ENCODE data around the gene F5.
A peak's percentile ranks its signal among the peaks of the same experiment; 100 is the strongest.
"Not testable (repeated sequence)": the region's sequence is repeated elsewhere in the genome, so short reads cannot be mapped to it uniquely, and the experiment has no call there.

F5 gene

DNA sequence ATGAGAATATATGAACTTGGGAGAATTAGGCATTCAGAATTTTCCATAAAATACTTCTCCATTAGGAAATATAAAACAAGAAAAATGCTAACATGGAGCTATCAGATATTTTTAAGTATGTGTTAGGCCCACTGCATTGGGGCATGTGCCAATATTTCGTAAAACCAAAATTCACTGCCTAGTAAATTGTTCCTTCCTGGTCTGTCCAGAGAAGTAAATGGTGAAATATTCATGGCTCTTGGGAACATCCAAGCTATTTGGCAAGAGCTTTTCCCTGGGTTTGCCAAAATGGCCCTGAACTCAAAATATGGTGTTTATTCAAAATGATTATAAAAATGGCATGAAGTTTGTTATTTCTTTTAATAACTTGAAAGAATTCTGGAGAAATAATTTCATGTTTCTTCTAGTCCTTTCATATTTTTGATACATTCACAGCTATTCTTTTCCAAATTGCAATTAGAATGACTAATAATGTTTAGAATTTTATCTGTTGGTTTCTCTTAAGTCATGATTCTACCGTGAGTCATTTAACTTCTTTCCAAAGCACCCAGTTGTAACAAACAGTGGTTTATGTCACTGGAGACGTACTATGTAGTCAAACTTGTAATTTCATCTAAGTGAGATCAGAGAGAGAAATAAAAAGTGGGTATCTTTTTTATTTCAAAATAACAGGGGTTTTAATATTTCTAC, 74.8 kb downstream of the F5 start:
- FAIRE-seq (no peak), DNase-seq (ENCODE audit: insufficient read length, low spot score) (no peak)

DNA sequence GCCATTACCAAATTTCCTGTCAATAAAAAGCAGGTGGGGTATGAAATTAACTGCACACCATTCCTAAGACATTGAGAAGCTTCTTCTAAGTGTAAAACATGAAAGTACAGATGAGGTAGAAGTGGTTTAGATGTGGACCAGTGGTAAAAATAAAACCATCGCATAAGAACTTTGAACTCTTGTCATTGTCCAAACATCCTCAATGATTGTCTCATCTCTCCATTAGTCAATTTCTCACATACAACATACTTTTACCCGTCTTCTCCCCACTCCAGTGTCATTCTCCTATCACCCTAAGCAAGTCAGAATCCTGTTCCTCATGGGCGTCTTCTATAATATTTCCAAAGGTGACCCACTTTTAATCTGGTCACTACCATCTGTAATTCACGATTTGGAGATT, 76.2 kb downstream of the F5 start:
- FAIRE-seq = no peak
- no peak for DNase-seq (ENCODE audit: insufficient read length, low spot score)

DNA sequence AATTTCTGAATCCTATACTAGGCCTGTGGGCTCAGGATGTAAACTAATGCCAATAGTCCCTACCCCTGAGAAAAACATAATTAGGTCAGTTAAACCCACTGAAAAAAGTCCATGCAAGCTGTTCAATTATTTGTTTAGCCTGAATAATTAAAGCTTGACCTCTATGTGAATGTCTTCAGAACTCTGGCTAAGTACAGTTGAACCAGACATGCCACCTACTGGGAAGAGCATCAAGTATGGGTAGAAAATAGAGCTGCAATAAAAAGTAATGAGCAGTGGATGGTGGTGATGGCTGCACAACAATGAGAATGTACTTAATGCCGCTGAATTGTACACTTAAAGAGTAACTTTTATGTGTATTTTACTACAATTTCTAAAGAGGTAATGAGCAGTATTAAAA, 76.9 kb downstream of the F5 start:
- no peak for FAIRE-seq
- no peak for DNase-seq (ENCODE audit: insufficient read length, low spot score)

DNA sequence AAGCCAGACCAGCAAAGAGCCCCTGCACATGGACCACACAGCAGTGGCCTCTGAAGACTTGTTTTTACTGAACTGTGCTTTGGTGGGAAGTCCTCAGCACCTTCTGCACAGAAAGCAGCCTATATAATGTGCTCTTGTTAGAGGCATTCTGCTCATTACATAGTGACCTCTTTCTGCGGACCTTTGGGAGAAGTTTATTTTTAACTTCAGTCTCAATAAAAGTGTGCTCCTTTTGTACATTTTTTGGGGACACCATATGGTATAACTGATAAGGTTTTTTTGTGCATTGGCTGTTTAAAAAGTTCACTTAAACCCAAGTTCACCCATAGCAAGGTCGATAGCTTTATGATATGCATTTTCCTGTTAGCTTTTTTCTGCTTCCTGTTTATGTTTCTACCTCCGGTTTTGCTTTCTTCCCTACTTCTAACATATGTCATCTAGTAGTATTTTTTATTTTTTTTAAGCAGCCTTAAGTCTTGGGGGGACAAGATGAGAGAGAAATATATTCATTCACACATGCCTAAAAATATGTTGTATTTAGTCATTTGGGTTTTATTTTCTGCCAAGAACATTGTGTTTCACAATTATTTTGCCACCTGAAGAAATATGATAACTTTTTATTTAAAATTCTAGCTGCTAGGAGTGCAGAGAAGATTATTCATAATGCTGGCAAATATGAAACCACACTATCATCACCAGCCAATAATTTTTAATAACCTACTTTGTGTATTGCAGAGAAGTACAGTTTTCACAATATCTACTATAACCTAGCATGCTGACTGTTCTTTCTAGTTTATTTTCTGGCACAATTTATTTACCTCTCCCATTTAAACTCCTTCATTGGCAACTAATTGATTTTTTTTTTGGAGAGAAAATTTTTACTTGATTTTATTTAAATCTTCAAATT, 77.6 kb downstream of the F5 start:
- DNase-seq (ENCODE audit: insufficient read length, low spot score) = no peak
- FAIRE-seq = no peak

DNA sequence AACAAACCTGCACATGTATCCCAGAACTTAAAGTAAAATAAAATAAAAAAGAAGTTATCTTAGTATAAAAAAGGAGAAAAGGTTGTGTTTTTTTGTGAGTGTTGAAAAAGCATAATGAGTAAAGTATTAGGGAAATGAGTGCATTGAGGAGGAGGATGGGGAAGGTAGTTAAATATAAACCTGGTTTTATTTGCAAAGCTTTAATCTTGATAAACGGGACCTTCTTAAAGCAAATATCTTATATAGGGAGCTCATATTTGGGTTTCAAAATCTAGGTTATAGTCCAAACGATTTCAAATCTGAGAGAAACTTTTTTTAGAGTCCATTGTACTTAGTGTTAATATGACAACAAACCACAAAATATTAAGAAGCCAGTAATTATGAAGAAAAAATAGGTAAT, 78.9 kb downstream of the F5 start:
- no peak for FAIRE-seq
- DNase-seq (ENCODE audit: insufficient read length, low spot score) = no peak

DNA sequence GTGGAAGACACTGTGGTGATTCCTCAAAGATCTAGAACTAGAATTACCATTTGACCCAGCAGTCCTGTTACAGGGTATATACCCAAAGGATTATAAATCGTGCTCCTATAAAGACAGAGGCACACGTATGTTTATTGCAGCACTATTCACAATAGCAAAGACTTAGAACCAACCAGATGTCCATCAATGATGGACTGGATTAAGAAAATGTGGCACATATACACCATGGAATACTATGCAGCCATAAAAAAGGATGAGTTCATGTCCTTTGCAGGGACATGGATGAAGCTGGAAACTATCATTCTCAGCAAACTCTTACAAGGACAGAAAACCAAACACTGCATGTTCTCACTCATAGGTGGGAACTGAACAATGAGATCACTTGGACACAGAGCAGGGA, 82.7 kb downstream of the F5 start:
- not testable (repeated sequence) for FAIRE-seq

DNA sequence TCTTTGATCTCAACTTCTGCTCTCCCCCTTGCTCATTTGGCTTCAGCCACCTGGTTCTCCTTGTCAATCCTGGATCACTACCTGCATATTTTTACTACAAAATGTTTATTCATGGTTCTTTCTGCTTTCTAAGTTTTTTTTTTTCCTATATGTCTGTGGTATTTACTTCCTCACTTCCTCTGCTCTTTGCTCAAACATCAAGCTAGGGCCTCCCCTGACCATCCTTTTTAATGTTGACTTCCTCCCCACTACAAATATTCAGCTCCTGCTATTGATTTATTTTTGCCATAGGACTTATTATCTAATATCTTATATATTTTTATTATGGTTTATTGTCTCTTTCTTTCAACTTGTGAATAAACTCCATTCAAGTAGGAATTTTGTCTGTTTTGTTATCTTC, 86.5 kb downstream of the F5 start:
- FAIRE-seq (no peak), DNase-seq (ENCODE audit: insufficient read length, low spot score) (no peak)

More for the DNA sequence above, 82.7 kb downstream of the F5 start:
- not testable (repeated sequence) for DNase-seq (ENCODE audit: insufficient read length, low spot score)

DNA sequence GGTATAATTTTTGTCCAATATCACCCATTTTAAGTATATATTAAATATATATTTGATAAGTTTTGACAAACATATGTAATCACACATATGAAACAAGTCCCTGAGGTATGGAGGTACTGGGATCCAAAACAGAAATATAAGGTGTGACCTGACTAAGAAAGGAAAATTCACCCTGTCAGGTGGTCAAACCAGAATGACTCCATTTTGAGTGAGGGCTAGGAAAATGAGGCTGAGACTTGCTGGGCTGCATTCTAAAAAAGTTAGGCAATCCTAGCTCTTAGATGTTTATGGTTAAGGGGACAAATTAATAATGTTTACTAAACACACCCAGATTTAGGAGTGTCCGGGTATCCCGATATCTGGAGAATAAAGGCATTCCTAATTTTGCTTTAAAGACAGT, 89.0 kb downstream of the F5 start:
- DNase-seq (ENCODE audit: insufficient read length, low spot score) = no peak
- no peak for FAIRE-seq

DNA sequence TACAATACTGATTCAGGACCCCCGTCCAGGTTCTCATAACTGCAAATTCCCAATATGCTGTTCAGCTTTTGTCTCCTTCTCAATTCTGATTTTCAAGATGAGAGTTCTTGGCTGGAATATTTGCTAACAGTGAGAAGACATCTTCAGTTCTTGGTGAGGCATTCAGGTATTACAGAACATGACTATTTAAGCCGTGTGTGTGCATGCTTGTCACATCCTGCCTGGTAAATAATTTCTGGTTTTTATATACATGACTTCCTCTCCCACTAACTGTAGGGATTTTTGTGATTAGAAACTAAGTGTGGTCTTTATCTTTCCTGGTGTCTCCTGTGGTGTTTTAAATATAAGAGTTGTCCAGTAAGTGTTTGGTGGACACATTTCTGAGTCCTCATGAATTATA, 90.4 kb downstream of the F5 start:
- DNase-seq (ENCODE audit: insufficient read length, low spot score) (no peak), FAIRE-seq (no peak)

DNA sequence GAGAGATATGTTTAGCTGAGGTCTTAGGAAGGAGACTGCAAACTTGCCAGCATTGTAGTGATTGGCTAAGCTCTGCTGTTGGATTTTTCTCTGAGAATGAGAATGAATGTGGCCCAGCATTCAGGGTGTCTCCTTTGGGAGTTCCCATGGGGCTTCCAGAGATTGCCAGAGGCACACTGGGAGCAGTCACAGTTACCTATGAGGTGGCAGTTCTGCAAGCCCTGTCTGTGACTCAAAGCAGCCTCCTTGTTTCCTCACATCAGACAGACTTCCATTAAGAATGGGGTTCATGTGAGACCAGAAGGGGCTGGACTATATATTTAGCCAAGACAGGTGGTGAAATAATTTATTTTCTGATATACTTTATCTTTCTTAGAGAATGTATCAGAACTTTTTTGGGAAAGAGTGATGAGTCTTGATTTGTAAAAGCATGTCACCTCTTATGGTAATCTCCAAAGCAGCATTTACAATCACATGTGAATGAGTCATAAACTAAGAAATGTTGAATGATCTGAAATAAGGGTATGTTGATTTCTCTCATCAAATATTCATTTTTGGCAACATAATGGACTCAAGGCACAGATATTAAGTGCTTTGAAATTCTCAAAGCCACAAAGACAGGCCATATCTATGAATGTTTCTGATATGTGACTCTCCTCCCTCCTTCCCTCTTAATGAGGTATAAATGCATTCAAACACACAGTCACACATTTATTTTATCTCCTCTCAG, 91.1 kb downstream of the F5 start:
- FAIRE-seq = no peak

DNA sequence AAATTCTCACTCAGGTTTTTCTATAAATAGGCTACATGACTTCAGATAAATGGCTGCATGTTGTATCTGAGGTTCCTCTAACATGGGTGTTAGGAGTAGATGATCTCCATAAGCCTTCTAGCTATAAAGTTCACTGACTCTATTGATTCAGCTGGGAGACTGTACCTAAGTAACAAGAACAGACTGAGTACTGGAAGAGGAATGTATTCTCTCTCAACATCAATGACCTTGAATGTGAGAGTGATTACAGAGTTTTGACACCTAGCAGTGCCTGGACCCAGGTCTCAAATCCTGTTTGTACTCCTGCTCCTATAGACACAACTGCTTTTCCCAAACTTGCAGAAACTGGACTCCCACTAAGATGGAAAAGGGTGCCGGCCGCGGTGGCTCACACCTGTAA, 91.9 kb downstream of the F5 start:
- FAIRE-seq (no peak), DNase-seq (ENCODE audit: insufficient read length, low spot score) (no peak)

More for the DNA sequence above, 91.1 kb downstream of the F5 start:
- DNase-seq (ENCODE audit: insufficient read length, low spot score) = no peak

DNA sequence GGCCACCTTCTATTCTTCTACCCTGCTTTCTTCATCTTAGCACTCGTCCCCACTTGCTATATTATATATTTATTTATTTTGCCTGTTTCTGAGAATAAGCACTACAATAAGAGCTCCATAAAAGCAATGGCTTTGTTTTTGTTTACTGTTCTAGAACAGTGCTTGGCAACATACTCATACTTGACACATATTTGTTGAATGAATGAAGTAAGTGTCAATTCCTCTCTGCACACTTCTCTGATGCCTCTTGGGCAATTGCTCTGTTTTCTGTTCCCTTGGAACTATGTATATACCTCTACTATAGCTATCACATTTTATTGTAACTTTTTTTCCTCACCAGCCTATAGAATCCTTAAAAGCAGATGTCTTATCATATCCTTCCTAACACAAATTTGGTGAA, 93.0 kb downstream of the F5 start:
- no peak for FAIRE-seq

DNA sequence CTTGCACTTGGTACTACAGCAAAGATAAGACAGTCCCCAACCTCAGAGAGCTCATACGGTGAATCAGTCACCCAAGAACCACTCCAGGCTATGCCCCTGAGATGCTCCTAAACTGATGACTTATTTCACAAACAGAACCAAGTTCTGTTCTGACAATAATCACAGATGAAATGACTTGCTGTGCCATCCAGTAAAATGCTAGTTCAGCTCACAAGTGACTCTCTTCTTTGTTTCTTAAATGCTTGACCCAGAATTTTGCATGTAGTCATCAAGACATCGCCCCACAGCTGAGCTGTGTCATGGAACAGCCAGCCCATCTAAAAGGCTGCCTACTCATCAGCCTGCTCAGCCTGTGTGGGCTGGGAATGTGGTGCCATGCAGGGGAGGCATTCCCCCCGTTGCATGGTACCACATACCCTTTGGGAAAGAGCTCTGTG, 94.4 kb downstream of the F5 start:
- FAIRE-seq (no peak), DNase-seq (ENCODE audit: insufficient read length, low spot score) (no peak)

More for the DNA sequence above, 93.0 kb downstream of the F5 start:
- no peak for DNase-seq (ENCODE audit: insufficient read length, low spot score)

DNA sequence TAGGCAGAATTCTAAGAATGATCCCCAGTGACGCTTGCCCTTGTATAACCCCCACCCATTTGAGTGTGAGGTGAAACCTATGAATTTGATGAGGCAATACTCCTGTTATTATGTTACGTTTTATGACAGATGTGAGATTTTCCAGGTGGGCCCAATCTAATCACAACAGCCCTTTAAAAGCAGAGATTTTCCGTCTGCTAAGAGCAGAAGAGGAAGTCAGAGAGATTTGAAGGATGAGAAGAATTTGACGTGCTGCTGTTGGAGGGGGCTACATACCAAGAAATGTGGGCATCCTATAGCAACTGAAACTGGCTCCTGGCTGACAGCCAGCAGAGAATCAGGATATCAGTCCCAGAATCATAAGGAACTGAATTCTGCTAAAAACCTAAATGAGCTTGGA, 98.1 kb downstream of the F5 start:
- DNase-seq (ENCODE audit: insufficient read length, low spot score) (no peak), FAIRE-seq (no peak)

DNA sequence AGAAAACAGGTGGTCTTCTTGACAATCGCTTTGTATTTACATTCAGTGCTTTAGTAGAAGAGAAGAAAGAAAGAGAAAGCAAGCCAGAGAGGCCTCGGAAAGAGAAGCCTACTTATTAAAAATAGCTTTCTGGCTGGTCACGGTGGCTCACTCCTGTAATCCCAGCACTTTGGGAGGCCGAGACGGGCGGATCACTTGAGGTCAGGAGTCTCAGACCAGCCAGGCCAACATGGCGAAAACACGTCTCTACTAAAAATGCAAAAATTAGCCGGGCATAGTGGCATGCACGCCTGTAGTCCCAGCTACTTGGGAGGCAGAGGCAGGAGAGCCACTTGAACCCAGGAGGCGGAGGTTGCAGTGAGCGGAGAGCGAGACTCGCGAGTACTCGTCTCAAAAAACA, 98.7 kb downstream of the F5 start:
- FAIRE-seq (no peak), DNase-seq (ENCODE audit: insufficient read length, low spot score) (no peak)

DNA sequence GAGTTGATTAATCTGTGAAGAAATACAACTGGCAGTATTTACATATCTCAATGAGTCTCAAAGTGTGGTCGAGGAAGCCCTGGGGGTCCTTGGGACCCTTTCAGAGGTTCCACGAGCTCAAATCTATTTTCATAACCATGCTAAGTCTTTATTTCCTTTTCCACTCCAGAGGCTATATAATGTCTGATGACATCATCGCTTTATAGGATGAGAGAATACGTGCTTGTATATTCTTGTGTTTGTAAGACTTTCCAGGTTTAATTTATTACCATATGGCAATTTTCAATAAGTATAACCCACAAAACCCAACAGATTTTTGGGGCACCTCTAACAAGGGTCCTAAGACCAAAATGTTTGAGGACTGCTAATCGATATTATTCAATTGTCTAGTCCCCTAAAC, 99.1 kb downstream of the F5 start:
- FAIRE-seq (no peak), DNase-seq (ENCODE audit: insufficient read length, low spot score) (no peak)

DNA sequence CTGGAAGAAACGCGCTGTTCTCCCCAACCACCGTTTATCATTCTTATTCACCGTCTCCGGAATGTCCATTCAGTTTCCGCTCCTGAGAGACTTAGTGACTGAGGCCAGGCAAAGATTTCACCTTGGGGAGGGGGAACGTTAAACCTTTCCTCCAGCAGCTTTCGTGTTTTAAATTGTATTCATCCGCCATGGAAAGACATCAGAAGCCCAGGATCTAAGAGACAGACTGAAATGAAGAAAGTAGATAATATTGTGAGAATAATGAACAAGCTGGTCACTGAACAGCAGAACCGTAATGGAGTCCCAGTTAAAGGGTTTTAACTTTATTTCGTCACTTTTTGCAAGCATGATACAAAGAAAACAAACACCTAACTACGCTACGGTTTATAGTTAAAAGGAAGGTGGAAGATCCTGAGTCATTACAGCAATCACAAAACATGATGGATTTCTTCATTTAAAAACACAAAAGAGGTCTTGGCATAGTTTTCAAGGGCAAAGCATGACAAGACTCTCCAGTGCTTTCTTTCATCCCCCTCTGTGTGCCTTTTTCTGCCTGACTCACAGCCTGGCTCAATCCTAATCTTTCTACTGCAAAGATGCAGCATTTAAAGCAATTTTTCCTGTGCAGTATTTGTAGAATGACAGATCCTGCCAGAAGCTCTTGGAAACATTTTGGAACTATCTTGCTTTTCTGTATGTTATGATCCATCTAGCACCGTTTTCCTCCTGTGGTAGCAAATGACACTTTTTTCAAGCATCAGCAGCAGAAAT, 99.8 kb downstream of the F5 start:
- no peak for DNase-seq (ENCODE audit: insufficient read length, low spot score)
- FAIRE-seq = no peak

DNA sequence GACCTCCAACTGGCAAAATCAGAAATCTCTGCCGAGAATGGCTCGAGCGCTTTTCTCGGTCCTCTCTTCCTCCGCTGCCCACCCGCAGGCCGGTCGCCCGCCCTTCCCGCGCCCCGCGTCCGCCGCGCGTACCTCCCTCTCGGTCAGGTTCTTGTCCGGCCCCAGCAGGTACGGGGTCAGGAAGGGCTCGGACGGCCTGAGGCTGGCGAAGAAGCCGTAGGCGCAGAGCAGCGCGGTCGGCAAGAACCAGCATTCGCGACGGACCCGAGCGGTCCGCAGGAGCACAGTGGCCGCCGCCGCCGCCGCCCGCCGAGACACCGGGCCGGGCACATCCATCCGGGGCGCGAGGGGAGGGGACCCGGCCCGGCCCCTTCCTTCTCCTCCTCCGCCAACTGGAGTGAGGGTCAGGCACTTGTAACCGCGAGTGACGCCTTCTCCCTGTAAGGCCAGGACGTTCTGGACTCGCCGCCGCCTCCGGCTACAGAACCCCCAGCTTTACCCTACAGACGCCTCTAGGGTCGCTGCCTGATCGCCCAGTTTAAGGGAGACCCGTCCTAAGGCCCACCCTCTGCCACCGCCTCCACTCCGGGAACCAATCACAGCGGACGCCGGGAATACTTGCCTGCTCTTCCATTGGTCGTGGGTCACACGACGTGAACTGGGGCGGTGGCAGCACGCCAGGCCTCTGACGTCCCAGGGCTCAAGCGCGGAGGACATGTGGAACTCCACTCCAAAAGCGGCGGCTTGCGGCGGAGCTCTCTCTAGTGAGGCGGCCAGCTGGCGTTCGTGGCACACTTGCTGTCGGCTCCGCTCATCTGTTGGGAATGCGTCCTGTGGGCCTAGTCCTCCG, 100.6 kb downstream of the F5 start, which contains the start of gene SLC19A2:
Gene SLC19A2 (minus strand): TSS at position 514 of the 850 bp plus-strand sequence. CDS start 178 bp downstream, at position 336.
- FAIRE-seq (peak; percentile 72), DNase-seq (ENCODE audit: insufficient read length, low spot score) (peak; percentile 98)

DNA sequence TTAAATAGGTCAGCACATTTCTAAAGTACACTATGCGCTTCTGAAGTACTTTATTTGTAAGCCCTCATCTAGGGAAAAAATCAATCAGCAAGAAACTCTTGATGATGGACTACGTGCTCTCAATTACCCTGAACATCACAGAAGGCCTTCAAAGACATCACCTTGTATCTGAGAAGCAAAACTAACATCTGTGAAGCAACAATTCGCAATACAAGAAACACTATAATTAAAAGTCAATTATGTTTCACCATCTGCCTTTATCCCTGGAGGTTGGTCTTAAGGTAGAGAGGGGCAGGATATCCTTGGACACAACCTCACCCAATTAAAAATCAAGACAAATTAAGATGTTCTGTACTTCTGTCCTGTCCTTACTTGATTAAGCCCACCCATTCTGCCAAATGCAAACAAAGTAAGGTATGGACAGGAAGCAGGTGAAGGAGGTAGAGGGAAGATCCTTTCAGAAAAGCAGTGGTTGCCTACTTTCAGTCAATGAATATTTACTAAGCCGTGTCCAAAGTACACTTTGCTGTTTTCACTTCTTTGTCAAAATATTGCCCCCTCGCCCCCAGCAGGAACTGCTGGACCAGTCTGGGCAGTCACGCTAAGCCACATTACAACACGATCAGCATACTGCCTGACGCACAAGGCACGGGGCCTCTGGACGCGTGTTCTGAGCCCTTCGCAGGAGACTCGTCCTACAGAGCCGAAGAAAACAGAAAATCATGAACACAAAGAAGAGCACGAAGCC, 101.4 kb downstream of the F5 start:
- peak; percentile 24 for DNase-seq (ENCODE audit: insufficient read length, low spot score)
- no peak for FAIRE-seq

Data from HTR-8/SVneo (cell line).